Parathyroid adenoma (tissue), 2 donors: ENCODE results near the gene PRC1.

Experiments
- H2AFZ ChIP-seq: fragments of 300-600 bp; sonication (generic); one replicate; pipeline ENCODE4 v1.7.0; 2017; ENCODE audit warnings: antibody characterized with exemption, mild to moderate bottlenecking
- H3K27ac ChIP-seq: fragments of 300-600 bp; sonication (generic); one replicate; pipeline ENCODE4 v1.7.0; 2017
- H3K27me3 ChIP-seq: fragments of 300-600 bp; sonication (generic); one replicate; pipeline ENCODE4 v1.7.0; 2017; ENCODE audit warnings: low read length; ENCODE audit not compliant: control insufficient read depth, insufficient read depth
- H3K36me3 ChIP-seq: fragments of 300-600 bp; sonication (generic); one replicate; pipeline ENCODE4 v1.7.0; 2017; ENCODE audit warnings: low read length; ENCODE audit not compliant: control insufficient read depth, insufficient read depth
- H3K4me1 ChIP-seq: fragments of 300-600 bp; sonication (generic); one replicate; pipeline ENCODE4 v1.7.0; 2017; ENCODE audit warnings: control low read depth
- H3K4me2 ChIP-seq: fragments of 300-600 bp; sonication (generic); one replicate; pipeline ENCODE4 v1.7.0; 2017; ENCODE audit warnings: low read length
- H3K4me3 ChIP-seq: fragments of 300-600 bp; sonication (generic); one replicate; pipeline ENCODE4 v1.7.0; 2017; ENCODE audit warnings: low read depth, low read length
- H3K79me2 ChIP-seq: fragments of 300-600 bp; sonication (generic); one replicate; pipeline ENCODE4 v1.7.0; 2017; ENCODE audit warnings: control low read depth
- H3K9ac ChIP-seq: fragments of 300-600 bp; sonication (generic); one replicate; pipeline ENCODE4 v1.7.0; 2017; ENCODE audit warnings: mild to moderate bottlenecking
- H3K9me3 ChIP-seq: fragments of 300-600 bp; sonication (generic); one replicate; pipeline ENCODE4 v1.7.0; 2017; ENCODE audit warnings: low read length; ENCODE audit not compliant: control insufficient read depth
- TF ChIP-seq, protein P1 (sequence below): fragments of 300-600 bp; sonication (generic); IDR thresholded peaks from one replicate; pipeline ENCODE4 v1.7.0; 2017; ENCODE audit warnings: antibody characterized with exemption, mild to moderate bottlenecking
- donor health status: primary hyperparathyroidism.

PRC1 gene

DNA sequence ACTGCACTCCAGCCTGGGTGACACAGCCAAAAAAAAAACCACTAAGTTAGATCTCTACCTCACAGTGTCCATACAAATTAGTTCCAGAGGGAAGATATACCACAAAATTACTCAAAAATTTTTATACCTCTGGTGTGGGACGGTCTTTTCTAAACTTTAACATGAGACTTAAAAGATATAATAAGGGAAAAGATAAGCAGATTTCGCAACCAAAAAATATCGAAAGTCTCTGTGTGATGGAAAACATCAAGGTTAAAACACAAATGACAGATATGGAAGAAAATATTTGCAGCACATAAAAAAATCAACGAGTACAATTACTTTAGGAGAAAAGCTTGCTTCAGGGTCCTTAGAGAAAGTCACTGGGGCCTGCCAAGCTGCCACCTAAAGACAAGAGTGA lies 72.4 kb downstream of the PRC1 start:
- TF ChIP-seq, protein P1, sequence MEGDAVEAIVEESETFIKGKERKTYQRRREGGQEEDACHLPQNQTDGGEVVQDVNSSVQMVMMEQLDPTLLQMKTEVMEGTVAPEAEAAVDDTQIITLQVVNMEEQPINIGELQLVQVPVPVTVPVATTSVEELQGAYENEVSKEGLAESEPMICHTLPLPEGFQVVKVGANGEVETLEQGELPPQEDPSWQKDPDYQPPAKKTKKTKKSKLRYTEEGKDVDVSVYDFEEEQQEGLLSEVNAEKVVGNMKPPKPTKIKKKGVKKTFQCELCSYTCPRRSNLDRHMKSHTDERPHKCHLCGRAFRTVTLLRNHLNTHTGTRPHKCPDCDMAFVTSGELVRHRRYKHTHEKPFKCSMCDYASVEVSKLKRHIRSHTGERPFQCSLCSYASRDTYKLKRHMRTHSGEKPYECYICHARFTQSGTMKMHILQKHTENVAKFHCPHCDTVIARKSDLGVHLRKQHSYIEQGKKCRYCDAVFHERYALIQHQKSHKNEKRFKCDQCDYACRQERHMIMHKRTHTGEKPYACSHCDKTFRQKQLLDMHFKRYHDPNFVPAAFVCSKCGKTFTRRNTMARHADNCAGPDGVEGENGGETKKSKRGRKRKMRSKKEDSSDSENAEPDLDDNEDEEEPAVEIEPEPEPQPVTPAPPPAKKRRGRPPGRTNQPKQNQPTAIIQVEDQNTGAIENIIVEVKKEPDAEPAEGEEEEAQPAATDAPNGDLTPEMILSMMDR: no peak
- Histone ChIP-seq H3K9ac (no peak overlapping the region), H3K4me1 (no peaks in the 10 kb centered on the region), H2AFZ (no peak overlapping the region), H3K79me2 (no peaks in the 10 kb centered on the region), H3K27ac (no peak overlapping the region), H3K9me3 (no peaks in the 10 kb centered on the region), H3K27me3 (no peaks in the 10 kb centered on the region), H3K36me3 (no peaks in the 10 kb centered on the region), H3K4me3 (no peak overlapping the region), H3K4me2 (no peak overlapping the region)

DNA sequence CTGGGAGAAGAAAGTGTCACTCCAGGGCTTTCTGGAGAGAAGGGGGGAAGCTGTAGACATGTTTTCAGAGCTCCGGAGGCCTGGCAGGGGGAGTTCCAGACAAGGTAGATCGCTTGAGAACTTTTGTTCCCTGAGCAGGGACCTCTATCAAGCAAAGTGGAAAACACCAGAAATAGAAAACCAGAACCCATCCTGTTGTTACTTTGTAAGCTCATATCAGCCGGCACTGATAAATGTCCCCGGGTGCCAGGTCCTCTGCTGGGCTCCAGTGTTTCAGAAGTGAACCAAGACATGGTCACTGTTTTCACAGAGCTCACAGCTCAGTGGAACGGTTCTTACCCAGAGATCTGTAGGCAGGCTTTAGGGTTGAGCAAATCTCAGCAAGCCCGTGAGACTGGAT lies 75.5 kb downstream of the PRC1 start:
- Histone ChIP-seq H3K36me3 (no peaks in the 10 kb centered on the region), H3K79me2 (no peaks in the 10 kb centered on the region), H3K27me3 (no peaks in the 10 kb centered on the region), H3K9me3 (no peaks in the 10 kb centered on the region), H3K4me2 (no peak overlapping the region), H2AFZ (no peak overlapping the region), H3K4me1 (no peaks in the 10 kb centered on the region), H3K4me3 (no peak overlapping the region), H3K9ac (no peak overlapping the region), H3K27ac (no peak overlapping the region)
- TF ChIP-seq, protein P1: no peak

DNA sequence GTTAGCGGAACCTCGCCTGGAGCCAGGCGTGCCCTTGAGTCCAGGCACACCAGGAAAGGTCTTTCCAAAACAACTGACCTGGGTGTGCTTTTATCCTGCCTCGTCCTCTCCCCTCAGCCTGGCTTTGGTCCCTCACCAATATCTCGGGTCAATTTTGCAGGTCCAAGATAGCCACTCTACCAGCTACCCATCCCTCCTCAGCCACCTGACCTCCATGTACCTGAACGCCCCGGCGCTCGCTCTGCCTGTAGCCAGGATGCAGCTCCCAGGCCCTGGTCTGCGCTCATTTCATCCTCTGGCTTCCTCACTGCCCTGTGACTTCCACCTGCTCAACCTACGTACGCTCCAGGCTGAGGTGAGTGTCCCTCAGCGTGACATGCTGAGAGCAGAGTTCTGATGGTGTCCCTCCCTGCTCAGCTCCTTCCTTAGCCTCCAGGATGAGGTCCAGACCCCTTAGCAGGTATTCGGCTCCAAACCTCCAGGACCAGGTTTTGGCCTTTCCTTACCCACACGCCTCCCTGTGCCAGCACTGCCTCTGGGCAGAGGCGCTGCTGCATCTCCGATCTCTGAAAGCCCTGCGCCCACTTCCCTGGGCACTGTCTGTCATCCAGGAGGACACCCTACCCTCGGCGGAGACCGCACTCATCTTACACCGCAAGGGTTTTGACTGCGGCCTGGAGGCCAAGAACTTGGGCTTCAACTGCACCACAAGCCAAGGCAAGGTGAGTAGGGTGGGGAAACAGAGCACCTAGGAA lies 76.1 kb downstream of the PRC1 start:
- no peaks in the 10 kb centered on the region for H3K36me3 ChIP-seq
- TF ChIP-seq, protein P1: no peak

DNA sequence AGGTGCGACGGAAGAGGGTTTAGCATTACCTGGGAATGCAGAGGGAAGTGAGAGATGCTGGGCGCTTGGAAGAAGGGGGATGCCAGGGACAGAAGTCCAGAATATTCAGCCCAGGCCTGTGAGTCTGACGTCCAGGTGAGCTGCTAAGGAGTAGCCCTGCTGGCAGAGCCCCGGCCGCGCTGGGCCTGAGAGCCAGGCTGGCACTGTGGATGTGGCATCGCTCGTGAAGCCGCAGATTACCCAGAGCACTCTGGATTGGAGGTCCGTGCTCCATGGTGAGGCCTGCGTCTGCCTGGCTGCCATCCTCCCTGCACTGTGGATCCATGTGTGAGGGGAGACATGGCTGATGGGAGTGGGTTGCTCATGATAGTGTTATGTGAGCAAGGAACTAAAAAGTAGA lies 76.8 kb downstream of the PRC1 start:
- Histone ChIP-seq H3K9ac (no peak overlapping the region), H3K4me3 (no peak overlapping the region), H3K36me3 (no peaks in the 10 kb centered on the region), H3K79me2 (no peaks in the 10 kb centered on the region), H3K4me2 (no peak overlapping the region), H3K27ac (no peak overlapping the region), H3K4me1 (no peaks in the 10 kb centered on the region), H2AFZ (no peak overlapping the region), H3K9me3 (no peaks in the 10 kb centered on the region), H3K27me3 (no peaks in the 10 kb centered on the region)
- TF ChIP-seq, protein P1: no peak

More for the DNA sequence above, 76.1 kb downstream of the PRC1 start:
- Histone ChIP-seq H3K9ac (no peak overlapping the region), H3K4me1 (no peaks in the 10 kb centered on the region), H3K9me3 (no peaks in the 10 kb centered on the region), H3K27ac (no peak overlapping the region), H3K27me3 (no peaks in the 10 kb centered on the region), H3K4me3 (no peak overlapping the region), H2AFZ (no peak overlapping the region), H3K79me2 (no peaks in the 10 kb centered on the region), H3K4me2 (no peak overlapping the region)

DNA sequence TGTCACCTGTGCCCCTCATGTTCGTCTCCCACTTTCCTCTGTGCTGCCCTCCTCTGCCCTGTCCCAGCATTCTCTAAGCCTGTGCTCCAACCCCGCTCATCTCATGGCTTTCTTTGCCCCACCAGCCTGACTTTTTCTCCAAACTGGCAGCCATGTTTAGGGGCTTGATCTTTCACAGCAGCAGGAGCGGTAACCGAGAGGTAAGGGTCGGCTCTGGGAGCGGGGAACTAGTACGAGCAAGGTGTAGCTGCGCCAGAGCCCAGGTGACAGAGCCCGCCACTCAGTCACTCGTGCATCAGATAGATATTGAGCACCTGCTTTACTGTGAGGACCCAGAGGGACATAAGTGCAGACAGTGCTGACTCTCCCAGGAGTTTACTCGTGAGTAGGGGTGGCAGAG lies 77.9 kb downstream of the PRC1 start:
- Histone ChIP-seq H3K79me2 (no peaks in the 10 kb centered on the region), H2AFZ (no peak overlapping the region), H3K4me3 (no peak overlapping the region), H3K27me3 (no peaks in the 10 kb centered on the region), H3K4me2 (no peak overlapping the region), H3K9me3 (no peaks in the 10 kb centered on the region), H3K27ac (no peak overlapping the region), H3K4me1 (no peaks in the 10 kb centered on the region), H3K36me3 (no peaks in the 10 kb centered on the region), H3K9ac (no peak overlapping the region)
- TF ChIP-seq, protein P1: no peak
